ENCODE data around the gene C9orf72. TPM values are rescaled to one million over a fixed set of nuclear protein-coding genes. Genes with fewer than 3 reads are reported as not detected.

The C9orf72 gene
- polyA plus RNA-seq, 2 of the 4 experiments (the other 2 are of a cell fraction) = 4.0 to 16.4 TPM

DNA sequence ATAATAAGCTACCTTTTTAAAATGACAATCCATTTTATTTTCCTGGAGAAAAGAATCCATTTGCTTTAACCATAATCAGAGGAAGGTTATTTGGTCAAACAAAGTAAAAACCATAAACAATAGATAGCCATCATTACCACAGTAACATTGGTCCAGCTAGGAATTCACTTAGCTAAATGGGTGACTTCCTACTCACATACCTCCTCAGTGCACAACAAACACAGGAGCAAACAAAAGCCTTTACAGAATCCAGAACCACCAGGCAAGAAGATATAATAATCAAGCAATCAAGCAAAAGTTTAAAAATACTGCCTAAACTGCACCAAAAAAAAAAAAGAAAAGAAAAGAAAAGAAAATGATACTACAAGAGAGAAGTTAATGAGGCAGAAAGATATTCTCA, 50.1 kb downstream of the C9orf72 start:
- TF ChIP-seq, protein P1, sequence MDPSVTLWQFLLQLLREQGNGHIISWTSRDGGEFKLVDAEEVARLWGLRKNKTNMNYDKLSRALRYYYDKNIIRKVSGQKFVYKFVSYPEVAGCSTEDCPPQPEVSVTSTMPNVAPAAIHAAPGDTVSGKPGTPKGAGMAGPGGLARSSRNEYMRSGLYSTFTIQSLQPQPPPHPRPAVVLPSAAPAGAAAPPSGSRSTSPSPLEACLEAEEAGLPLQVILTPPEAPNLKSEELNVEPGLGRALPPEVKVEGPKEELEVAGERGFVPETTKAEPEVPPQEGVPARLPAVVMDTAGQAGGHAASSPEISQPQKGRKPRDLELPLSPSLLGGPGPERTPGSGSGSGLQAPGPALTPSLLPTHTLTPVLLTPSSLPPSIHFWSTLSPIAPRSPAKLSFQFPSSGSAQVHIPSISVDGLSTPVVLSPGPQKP (IDR thresholded peaks at IDR 0.05; ENCODE audit: low read depth, low read length) = no peak
- no peak for TF ChIP-seq MYC (IDR thresholded peaks at IDR 0.05; ENCODE audit: borderline replicate concordance, low read length)
- no peak for TF ChIP-seq ZC3H11A (IDR thresholded peaks at IDR 0.05)
- no peak for TF ChIP-seq RCOR1 (IDR thresholded peaks at IDR 0.05; ENCODE audit: low read depth, low read length)
- no peak for TF ChIP-seq BHLHE40 (IDR thresholded peaks at IDR 0.05; ENCODE audit: low read depth, low read length)
- TF ChIP-seq FOSB (CRISPR knock-in tag; IDR thresholded peaks at IDR 0.05) = no peak
- TF ChIP-seq SMC3 (IDR thresholded peaks at IDR 0.05) = no peak
- TF ChIP-seq, protein P2, sequence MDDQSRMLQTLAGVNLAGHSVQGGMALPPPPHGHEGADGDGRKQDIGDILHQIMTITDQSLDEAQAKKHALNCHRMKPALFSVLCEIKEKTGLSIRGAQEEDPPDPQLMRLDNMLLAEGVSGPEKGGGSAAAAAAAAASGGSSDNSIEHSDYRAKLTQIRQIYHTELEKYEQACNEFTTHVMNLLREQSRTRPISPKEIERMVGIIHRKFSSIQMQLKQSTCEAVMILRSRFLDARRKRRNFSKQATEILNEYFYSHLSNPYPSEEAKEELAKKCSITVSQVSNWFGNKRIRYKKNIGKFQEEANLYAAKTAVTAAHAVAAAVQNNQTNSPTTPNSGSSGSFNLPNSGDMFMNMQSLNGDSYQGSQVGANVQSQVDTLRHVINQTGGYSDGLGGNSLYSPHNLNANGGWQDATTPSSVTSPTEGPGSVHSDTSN (IDR thresholded peaks at IDR 0.05) = no peak
- TF ChIP-seq, protein P3, sequence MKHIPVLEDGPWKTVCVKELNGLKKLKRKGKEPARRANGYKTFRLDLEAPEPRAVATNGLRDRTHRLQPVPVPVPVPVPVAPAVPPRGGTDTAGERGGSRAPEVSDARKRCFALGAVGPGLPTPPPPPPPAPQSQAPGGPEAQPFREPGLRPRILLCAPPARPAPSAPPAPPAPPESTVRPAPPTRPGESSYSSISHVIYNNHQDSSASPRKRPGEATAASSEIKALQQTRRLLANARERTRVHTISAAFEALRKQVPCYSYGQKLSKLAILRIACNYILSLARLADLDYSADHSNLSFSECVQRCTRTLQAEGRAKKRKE (CRISPR knock-in tag; IDR thresholded peaks at IDR 0.05; ENCODE audit: low read depth) = no peak
- TF ChIP-seq RNF2 (IDR thresholded peaks at IDR 0.05; ENCODE audit: borderline replicate concordance, low read depth) = no peak
- TF ChIP-seq CBX8 (IDR thresholded peaks at IDR 0.05) = no peak
- TF ChIP-seq HES2 (IDR thresholded peaks at IDR 0.05) = no peak
- TF ChIP-seq JUNB (IDR thresholded peaks at IDR 0.05) = no peak
- no peak for TF ChIP-seq CHD4 (IDR thresholded peaks at IDR 0.05; ENCODE audit: borderline replicate concordance)
- TF ChIP-seq ZNF302 (CRISPR knock-in tag; IDR thresholded peaks at IDR 0.05) = no peak
- ATAC-seq (no peak), DNase-seq (ENCODE audit: low read depth in 1 of 2, low spot score in 1 of 2) (no peak), FAIRE-seq (no peak)
- Histone ChIP-seq H3K27ac (no peak overlapping the region), H3K4me2 (no peak overlapping the region), H3K4me3 (no peak overlapping the region), H3K4me1 (peaks cover 29% of the 10 kb centered on the region), H3K9me3 (no peaks in the 10 kb centered on the region)
- CTCF ChIA-PET = interaction anchor here (0.9 to 1.5 kb wide), 3 partner anchors 24 to 190 kb away, joined by 3 to 8 read pairs (median 4); no protein-coding TSS in a partner anchor
- POLR2A ChIA-PET = no interaction called here

- POLR2A ChIA-PET = no interaction called here
- TF ChIP-seq FOSB (CRISPR knock-in tag; IDR thresholded peaks at IDR 0.05) (no peak), REST (IDR thresholded peaks at IDR 0.05) (0 out of 2 replicates have a peak, but pooled peaks have one; percentile 18)
- Histone ChIP-seq H3K4me2 (peak overlapping the region; percentile 59; the same call in 2 of the 3 replicates), H3K27ac (peak overlapping the region; percentile 68 to 83), H3K4me1 (peaks cover 30% of the 10 kb centered on the region), H3K9me3 (no peaks in the 10 kb centered on the region), H3K4me3 (no peak overlapping the region)
- DNase-seq (ENCODE audit: low read depth in 1 of 2, low spot score in 1 of 2) (no peak), FAIRE-seq (no peak), ATAC-seq (no peak)
- WGBS (ENCODE audit: missing lambda C conversion rate) = 59% methylated on average over 4 of the region's 4 CpGs
- CTCF ChIA-PET = interaction anchor here (2.6 kb wide), 1 partner anchor 9 kb away, joined by 14 read pairs; the partner anchor contains the start of gene MOB3B
These were observed 52.3 kb downstream of the C9orf72 start for GRCh38 chr9:27520986-27521385.

Data from A549 (cell line).